Astrocyte (in vitro differentiated cells and primary cell): ENCODE data around the gene TMEM233.

Source experiments
- CTCF ChIP-seq: IDR thresholded peaks from 2 replicates; pipeline ENCODE4 v1.5.1; 2011; ENCODE audit warnings: low read depth, mild to moderate bottlenecking, inconsistent platforms, low read length, moderate library complexity; ENCODE audit not compliant: insufficient read depth
- EZH2 ChIP-seq: IDR thresholded peaks from 2 replicates; pipeline ENCODE4 v1.6.1; 2012; ENCODE audit warnings: mild to moderate bottlenecking, low read length, inconsistent platforms; ENCODE audit not compliant: insufficient read depth

GRCh38 chr12:119621878-119622277 lies 28.3 kb downstream of the TMEM233 start:
- no peak for TF ChIP-seq CTCF
- no peak for TF ChIP-seq EZH2
